GM20431 (cell line): ENCODE results near the gene IDI1.

Source experiments
- in situ Hi-C: fragments of 300-500 bp; cut with MseI, MboI; formaldehyde crosslinking; loops from one replicate; pipeline ENCODE4 v1.15.0; 2020; ENCODE audit warnings: low sequenced_read_pairs; ENCODE audit not compliant: unreplicated experiment

The IDI1 gene

DNA sequence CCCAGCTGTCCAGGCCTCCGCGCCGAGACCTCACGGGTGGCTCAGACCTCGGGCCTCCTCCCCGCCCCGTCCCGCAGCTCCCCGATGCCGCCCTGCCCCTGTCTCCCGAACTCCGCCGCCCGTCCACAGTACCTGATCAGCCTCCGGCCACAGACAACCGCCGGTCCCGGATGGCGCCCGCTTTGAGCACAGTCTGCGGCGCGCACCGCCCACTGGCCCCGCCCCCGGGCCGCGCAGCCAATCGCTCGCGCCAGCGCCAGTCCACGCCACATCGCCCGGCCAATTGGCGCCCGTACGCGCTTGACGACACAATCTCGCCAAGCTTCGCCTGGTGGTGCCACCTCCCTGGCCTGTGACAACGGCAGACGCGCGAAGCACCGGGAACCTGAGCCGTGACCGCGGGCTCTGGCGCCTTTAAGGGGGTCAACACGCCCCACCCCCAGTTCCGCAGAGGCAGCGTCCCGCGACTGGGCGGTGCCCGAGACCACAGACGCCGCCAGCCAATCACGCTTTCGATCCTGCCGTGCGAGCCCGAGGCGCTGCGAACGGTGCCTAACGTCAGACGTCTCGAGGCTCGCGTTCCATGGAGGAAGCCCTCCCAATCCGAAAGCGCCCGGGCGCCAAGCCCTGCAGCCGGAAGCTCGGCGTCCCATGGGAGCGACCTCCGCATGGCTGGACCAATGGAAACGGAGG lies at the start of gene IDI1:
Gene IDI1 (minus strand): TSS at position 388 of the 693 bp plus-strand sequence. CDS start 116 bp downstream, at position 272.
- in situ Hi-C loops: no loop called here

DNA sequence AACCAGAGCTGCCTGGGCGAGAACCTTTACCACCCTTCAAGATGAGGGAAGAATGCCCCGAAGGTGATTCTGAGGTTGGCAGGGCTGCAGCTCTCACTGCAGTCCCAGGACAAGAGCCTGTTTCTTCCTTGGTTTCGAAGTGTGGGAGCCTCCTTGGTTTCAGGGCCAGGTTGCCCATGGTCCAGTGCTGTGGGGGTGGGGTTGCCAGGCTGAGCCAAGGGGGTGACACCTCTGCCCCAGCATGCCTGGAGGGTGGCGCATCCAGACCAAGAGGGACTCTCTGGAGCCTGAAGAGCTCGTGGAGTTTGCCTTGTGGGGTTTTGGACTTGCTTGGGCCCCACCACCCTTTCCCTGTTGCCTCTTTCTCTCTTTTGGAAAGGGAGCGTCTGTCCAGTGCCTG lies 48.5 kb upstream of the IDI1 start:
- in situ Hi-C loops: no loop called here

DNA sequence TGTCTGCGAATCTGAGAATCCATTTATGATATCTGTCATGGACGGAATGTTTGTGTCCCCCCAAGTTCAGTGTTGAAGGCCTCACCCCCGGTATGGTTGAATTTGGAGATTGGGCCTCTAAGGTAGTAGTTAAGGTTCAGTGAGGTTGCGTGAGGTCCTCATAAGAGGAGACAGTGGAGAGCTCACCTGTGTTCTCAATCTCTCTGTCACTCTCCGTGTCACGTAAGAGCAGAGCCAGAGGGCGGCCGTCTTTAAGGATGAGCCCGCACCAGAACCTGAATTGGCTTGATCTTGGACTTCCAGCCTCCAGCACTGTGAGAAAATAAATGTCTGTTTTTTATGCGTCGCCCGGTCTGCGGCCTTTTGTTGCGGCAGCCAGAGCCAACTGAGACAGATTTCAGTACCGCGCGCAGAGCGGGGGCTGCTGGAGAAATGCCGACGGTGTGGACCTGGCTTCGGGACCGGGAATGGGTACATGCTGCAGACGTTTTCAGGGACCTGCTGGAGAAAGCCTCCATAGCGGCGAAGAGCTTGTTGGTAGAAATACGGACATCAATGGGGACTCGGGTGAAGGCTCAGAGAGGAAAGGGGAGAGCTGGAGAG lies 47.5 kb upstream of the IDI1 start:
- in situ Hi-C loops: no loop called here

DNA sequence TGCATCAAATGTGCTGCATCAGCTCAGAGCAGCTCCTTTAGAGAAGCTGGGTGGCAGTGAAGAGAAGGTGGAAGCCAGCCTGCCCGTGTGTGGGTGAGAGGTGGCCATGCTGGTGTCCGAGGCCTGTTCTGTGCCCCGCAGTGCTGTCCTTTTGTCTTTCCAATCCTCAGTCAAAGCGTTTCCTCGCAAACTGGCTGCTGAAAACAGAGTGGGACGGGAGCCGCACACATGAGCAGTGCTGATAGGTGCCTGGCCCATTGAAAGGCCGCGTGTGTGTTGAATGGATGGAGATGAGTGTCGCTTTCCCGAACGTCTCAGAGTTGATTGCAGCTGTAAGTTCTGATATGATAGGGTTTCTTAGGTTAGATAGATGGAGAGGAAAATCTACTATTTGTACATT lies 46.6 kb upstream of the IDI1 start:
- in situ Hi-C loops: no loop called here

DNA sequence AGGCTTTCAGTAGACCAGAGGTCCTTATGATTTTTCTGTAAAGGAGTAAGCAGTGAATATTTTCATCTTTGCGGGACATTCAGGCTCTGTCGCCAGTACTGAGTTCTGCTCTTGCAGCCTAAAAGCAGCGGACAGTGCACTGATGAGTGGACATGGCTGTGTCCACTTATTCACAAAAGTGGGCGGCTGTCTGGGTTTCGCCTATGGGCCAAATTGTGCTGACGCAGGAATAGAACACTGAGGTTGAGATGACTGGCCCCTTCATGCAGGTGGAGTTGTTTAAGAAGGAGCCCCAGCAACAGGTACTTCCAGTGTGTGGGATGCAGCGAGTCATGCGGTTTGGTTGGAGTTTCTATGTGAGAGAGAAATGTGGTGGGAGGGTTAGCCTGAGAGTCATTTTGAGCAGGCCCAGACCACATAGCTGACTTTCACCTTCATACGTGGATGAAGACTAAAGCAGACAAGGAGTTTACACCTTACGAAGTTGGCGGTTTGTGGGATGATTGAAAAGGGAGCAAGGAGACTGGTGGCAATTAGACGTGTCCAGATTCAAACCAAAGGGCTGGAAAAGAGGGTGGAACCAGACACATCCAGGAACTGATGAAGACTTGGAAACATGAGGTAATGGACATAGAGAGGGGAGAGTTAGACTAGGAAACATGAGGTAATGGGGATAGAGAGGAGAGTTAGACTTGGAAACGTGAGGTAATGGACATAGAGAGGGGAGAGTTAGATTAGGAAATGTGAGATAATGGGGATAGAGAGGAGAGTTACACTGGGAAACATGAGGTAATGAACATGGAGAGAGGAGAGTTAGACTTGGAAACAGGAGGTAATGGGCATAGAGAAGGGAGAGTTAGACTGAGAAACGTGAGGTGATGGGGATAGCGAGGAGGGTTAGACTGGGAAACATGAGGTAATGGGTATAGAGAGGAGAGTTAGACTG lies 45.5 kb upstream of the IDI1 start:
- in situ Hi-C loops: no loop called here

DNA sequence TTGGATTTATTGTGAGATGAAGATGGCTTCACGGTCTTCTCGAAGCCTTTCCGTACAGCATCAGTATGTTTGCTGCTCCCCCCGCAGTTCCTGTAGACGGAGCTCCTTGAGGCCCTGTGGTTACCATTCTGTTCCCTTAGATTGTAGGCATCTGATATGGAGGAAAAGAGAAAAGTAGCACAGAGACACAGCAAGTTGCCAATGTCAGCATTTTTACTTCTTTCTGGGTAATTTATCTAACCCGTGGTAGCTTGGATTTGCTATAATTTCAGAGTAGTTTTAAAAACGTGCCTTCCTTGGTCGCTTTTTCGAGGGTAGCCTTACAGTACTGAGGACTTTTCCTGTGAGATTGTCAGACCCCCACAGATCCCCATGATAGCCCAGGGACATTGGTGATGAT lies 44.8 kb upstream of the IDI1 start:
- in situ Hi-C loops: no loop called here

DNA sequence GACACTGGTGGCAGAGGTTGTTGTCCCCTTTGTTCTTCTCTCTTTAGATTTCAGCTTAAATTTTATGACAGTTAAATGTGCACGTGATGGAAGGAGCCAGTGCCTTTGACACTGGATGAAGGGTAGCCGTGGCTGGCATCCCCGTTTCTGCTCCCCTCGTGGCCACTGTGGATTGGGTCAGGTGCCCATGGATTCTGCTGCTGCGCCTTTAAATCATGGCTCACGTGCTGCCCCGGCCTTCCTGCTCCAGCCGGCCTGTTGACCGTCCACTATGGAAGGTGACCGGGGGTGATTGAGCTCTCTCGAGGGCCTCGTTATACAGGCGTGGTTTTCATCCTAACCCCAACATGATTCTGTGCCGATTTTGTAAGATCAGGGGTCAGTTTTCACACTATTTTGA lies 41.8 kb upstream of the IDI1 start:
- in situ Hi-C loops: no loop called here

DNA sequence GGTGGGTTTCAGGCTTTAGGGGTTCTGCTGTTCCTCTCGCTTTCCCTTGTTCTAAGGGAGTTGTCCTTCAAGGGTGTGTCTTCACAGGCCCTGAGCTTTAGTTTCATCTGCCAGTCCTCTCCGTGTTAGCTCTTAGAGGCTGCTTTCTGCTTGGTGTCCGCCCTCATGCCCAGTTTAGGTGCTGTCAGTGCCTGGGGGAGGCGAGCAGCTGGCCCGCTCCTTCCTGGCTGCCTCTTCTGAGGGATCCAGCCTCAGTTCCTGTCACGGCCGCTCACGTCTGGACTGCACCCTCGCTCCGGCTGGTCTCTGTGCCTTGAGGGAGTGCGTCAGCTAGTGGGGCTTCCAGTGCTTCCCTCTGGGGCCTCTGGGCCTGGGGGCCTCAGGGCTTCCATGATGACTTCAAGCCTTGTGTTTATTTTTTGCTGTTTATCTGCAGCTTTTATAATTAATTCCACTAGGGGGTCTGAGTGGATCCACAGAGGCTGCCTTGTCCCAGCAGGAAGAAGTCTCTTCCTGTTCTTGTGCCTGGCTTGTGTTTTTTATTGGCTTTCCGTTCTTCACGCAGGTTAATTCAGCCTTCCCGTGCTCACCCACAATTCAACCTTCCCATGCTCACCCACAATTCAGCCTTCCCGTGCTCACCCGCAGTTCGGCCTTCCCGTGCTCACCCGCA lies 40.2 kb upstream of the IDI1 start:
- in situ Hi-C loops: no loop called here

DNA sequence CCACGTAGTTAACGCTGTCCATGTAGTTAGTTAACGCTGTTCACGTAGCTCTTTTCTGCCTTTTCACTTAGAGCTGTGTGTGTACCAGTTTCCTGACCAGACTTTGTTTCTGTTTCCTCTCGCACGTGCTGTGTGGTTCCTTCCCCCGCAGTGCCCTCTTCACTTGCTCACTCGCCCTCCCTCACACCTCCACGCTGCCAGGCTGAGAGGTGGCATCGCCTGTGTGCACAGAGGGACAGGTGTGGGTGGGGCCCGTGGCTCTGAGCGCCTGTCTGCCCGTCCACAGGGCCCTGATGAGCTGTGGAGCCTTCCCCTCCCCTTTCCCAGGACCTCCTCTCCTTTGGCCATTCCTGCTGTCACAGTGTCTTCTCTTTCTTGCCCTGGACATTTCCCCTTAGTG lies 37.9 kb upstream of the IDI1 start:
- in situ Hi-C loops: no loop called here

DNA sequence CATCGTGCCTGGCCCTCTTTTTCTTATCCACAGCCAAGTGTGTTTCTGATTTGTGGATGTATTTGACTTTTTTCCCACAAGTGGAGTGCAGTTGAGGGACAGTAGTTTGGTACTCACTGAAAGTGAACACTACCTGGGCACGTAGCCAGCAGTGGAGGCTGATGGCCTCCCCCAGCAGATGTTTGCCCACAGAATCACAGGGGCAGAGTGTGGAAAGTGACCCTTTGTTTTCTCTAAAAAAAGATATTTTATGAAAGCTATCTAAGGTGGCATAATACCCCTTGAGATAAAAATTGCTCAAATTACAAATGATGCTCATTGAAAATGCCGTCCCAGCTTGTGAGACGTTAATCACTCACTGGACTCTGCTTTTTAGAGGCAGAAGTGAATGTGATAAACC lies 36.3 kb upstream of the IDI1 start:
- in situ Hi-C loops: no loop called here

DNA sequence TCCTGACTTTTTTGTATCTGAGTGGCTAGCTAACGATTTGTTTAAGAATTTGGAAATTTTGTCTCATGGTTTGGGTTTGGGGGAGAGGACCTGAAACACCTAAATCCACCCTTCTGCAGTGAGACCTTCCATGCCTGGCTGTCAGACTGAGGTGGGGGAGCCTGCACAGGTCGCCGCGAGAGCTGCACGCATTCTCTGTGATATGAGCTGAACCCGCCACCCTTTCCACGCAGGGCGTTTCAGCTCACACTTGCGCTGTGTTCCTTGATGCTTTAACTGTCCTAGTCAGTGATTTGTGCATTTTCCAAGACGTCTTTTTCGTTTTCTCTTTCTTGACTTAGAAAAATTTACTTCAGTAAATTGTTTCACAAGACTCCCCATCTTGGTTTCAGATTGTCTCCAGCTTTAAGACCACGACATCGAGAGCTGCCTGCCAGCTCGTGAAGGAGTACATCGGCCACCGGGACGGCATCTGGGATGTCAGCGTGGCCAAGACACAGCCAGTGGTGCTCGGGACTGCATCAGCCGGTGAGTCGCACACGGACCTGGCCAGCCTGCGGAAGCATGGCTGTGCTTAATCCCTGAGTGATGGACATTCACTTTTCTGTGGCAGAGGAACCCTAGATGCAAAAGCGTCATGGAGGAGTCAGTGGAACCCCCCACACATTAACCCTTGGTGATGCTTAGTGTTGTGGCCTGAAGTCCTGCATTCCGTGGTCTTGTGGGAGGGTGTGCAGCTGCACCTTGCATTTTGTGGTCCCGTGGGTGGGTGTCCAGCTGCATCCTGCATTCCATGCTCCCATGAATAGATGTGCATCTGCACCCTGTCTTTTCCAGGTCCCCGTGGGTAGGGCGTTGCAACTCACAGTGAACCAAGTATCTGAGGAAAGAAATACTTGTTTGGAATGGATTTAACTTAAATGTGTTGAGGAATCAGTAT lies 35.4 kb upstream of the IDI1 start:
- in situ Hi-C loops: no loop called here

DNA sequence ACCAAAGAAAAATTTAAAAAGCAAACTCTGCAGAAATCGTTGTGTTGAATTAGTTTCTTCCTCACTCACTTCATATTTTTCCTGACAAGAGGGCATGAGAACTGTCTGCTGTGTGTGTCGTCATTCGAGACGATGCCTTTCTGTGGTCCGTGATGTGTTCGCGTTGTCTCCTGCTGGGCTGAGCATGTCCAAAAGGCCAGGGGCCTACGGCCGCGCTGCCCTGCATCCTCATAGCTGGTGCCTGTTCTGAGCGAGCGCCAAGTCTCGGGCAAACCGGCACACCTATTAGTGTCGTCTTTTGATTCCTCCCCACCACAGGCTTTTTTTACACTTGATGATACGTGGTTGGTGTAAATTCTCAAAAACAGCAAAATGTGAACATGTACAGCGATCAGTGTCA lies 34.7 kb upstream of the IDI1 start:
- in situ Hi-C loops: no loop called here

DNA sequence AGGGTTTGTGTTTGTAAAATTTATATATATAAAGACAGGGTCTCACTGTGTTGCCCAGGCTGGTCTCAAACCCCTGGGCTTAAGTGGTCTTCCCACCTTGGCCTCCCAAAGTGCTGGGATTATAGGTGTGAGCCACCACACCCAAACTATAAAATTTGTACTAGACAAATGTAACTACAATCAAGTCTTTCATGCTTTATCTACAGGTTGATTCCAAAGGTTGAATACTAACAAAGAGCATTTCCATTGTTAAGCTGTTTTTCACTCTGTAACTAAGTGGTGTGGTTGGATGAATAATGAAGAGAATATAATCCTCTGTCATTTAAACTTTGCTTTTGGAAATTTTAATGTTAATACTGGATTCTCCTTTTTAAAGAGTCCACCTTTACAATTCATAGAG lies 29.7 kb upstream of the IDI1 start:
- in situ Hi-C loops: no loop called here

DNA sequence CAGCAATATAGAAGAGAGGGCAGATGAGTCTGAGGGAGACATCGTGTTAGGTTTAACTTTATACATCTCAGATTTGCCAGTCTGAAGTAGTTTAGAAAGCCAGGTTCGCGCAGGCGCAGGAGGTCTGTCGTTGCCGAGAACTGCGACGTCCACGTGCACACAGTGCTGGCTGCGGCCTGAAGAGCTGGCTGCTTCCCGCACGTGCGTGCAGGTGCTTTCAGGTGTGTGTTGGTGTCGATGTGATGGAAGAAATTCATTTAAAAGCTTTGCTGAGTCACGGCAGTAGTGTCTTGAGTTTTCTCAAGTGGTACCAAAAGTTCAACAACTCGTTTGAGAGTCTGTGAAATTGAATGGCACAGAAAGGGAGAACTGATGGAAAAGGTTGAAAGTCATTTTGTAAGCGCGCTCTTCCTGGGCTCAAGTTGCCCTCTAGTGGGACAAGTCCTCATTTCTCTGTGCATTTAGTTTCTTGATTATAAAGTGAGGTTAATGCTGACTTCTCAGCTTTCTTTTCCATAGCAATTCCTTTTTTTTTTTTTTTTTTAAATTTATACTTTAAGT lies 25.9 kb upstream of the IDI1 start:
- in situ Hi-C loops: no loop called here

DNA sequence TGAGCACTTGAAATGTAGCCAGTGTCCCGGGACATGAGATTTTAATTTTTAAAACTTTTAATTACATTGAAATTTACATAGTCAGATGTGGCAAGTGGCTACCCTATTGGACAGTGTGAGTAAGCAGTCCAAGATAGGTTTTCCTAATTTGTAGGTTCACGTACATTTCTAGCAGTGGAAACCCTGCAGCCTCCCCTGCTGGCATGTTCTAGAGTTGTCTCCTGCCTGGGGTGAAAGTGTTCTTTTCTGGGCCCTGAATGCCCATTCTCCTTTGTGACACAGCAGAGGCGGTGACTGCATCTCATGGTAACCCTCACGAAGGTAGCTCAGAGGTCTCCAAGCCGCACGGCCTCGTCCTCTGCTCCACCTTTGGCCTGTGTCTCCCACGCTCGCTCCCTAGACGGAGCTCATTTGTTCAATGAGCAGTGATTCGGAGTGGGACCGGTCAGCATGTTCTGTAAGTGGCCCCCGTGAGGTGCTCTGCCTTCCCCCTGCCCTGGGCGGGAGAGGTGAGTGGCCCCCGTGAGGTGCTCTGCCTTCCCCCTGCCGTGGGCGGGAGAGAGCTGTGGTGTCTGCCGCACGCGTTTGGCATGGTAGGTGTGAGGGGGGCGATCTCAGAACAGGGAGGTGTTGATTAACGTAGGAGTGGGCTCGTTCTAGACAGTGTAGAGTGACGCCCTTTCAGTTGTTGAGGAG lies 25.3 kb upstream of the IDI1 start:
- in situ Hi-C loops: no loop called here

DNA sequence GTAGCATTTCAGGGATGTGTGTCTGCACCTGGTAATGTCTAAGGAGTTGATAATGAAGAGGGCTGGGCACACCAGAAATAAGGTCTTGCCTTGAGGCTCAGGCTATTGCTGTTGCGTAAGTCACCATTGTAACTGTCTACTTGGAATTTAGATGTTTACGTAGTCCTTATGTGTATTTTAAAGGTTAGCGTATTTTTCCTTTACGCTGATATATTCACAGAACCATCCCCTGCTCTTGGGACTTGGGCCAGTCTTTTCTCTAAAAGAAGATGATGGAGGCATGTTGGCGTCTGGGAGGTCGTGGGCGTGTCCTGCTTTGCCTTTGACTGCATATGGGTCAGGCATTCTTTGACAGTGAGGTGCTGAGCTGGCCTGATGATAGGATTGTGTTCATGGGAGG lies 22.0 kb upstream of the IDI1 start:
- in situ Hi-C loops: no loop called here

DNA sequence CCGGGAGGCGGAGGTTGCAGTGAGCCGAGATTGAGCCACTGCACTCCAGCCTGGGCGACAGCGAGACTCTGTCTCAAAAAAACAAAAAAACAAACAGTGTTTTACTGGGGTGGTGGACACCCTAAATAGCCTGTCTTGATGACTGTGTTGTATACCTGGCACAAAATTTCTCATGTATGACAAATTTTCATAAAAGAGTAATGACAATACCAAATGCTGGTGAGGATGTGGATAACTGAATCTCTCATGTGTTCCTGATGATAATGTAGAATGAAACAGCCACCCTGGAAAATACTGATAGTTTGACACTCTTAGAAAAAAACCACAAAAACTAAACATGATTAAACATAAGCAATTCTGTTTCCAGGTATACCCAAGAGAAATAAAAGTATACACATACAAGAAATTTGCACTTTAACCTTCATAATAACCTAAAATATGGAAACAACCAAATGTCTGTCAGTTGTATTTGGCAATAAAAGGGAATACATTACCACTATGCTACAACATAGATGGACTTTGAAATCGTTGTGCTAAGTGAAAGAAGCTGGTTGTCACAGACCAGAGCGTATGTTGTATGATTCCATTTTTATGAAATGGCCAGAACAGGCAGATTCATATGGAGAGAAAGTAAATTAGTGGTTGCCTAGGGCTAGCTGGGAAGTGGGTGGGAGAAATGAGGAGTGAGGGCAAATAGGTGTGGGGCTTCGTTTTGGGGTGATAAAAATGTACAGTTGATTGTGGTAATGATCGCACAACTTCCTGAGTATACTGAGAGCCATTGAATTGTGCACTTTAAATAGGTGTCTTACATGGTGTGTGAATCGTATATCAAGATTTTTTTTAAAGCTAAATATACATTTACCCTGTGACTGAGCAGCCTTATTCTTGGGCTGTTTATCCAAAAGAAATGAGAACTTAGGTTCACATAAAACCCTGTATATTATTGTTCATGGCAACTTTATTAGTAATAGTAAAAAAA lies 19.8 kb upstream of the IDI1 start:
- in situ Hi-C loops: no loop called here
